ENCODE data around the gene MYLK4.

GRCh38 chr6:2795162-2795561 lies 44.4 kb upstream of the MYLK4 start:
- TF ChIP-seq TCF7L2 (IDR thresholded peaks at IDR 0.05; ENCODE audit: low read depth, low read length), result no peak
- TF ChIP-seq CTCF (IDR thresholded peaks at IDR 0.05), result no peak
- no peak for TF ChIP-seq POLR2AphosphoS5 (IDR thresholded peaks at IDR 0.05; ENCODE audit: low read depth, low read length)
- TF ChIP-seq SIN3A (IDR thresholded peaks at IDR 0.05; ENCODE audit: borderline replicate concordance, insufficient read depth, low read depth, low read length), result no peak
- no peak for TF ChIP-seq REST (IDR thresholded peaks at IDR 0.05; ENCODE audit: insufficient read depth in 1 of 2, low read depth in 2 of 2, low read length in 1 of 2)

All from Panc1 (cell line).